ENCODE measurements around the gene DIS3L2.

DIS3L2 gene

GRCh38 chr2:231960810-231961348 is 634 bp upstream of the DIS3L2 start:
- DNase-seq, result no peak

DNA sequence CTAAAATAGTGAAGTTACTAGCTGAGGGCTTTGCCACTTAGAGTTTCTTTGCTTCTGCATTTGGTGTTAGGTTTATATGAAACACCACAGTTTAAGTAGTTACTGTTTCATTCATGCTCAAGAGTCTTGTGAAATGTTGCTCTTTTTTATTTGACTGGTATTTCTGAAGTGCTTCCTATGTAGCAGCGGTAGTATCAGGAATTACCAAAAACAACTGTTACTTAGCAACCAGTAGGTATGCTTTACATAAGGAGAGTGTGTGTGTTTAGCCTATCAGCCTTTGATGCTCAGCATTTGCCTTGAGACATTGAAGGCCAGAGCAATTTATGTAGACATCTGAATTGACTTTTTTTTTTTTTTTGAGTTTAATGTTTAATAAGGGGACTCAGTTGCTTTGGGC is 3.6 kb downstream of the DIS3L2 start:
- peak; percentile 10 to 30 for DNase-seq

DNA sequence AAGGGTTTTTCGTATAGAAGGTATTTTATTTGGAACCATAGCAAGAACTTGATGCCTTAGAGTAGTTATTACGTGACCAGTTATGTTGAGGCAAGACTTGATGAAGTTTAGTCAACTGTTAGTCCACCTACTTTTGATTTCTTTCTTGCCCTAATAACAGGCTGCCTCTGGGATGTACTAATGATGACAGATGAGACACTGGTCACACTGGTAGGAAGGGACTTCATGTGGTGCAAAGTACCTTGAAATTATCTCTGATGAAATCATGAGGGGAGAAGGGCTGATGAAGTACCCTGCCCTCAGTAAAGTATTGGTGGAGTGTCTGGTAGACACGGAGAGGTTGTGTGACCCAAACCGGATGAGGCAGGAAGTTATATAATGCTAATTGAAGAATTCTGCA is 5.4 kb downstream of the DIS3L2 start:
- peak; percentile 62 to 64 for DNase-seq

DNA sequence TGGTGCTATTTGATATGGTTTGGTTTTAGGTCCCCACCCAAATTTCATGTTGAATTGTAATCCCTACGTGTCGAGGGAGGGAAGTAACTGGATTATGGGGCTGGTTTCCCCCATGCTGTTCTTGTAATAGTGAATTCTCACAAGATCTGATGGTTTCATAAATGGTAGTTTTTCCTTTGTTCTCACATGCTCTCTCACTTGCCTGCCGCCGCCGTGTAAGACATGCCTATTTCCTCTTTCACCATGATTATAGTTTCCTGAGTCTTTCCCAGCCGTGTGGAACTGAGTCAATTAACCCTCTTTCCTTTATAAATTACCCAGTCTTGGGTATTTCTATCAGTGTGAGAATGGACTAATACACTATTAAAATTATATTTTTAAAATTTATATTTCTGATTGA is 7.3 kb downstream of the DIS3L2 start:
- no peak for DNase-seq

GRCh38 chr2:231970461-231970860 is 8.9 kb downstream of the DIS3L2 start:
- no peak for DNase-seq

GRCh38 chr2:231975001-231975400 is 13.5 kb downstream of the DIS3L2 start:
- DNase-seq, result no peak

DNA sequence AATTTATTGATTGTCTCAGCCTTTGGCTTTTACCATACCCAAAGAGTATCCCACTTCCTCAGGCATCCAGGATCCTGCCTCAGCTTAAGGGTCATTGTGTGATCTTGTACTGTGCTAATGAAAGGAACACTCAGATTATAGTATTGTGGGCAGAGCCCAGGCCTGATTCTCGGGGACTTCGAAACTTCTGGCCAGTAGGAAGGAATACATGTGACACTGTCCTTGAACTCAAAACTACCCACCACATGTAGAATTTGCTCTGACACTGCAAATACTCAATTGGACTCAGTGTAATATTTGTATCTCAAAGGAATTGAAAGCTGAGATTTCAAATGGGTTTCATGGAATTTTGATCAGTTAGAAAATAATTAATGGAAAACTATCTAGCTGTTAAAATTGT is 15.9 kb downstream of the DIS3L2 start:
- no peak for DNase-seq

DNA sequence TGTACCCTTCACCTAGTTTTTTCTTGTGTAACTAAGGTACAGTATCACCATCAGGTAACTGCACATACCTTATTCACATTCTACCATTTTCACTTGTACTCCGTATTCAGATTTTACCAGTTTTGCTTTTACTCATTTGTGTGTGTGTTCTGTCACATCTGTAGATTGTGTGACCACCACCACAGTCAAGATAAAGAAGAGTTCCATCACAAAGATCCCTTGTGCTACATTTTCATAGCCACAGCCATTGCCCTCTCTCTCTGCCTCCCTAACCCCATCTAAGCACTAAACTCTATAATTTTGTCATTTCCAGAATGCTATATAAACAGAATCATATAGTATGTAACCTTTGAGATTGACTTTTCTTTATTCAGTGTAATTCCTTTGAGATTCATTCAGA is 23.5 kb downstream of the DIS3L2 start:
- DNase-seq, result no peak

DNA sequence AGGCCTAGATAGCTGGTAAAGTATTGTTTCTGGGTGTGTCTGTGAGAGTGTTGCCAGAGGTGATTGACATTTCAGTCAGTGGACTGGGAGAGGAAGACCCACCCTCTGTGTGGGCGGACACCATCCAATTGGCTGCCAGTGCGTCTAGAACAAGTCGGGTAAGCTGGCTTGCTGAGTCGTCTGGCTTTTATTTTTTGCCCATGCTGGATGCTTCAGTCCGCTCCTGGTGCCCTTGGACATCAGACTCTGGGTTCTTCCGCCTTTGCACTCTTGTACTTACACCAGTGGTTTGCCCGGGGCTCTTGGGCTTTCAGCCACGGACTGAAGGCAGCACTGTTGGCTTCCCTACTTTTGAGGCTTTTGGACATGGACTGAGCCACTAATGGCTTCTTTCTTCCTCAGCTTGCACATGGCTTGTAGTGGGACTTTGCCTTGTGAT is 24.3 kb downstream of the DIS3L2 start:
- DNase-seq, result no peak

DNA sequence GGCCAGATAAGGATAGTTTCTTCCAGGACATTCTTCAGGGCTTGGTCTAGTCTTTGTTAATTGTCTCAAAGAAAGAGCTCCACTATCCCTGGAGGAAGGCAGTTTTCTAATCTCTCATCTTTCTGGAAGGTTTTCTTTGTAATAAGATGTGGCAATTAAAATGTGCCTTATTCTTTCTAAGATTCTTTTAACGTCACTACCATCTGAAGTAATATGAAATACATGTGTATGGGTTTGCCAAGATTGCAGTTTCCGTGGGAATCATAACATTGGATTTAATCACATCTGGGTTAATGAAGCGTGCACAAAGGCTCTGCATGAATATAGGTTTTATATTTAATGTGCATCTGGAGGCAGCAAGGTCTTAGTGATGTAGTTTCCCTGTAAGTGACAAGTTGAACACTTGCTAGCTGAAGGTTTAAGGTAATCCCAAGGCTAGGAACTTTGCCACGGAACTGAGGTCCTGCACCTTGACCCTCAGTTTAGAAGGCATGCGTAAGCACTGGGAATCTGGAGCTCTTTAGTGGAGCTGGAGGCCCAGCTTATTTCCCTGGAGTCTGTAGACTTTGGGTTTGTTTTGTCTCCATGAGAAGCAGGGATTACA is 25.7 kb downstream of the DIS3L2 start:
- DNase-seq, result no peak

DNA sequence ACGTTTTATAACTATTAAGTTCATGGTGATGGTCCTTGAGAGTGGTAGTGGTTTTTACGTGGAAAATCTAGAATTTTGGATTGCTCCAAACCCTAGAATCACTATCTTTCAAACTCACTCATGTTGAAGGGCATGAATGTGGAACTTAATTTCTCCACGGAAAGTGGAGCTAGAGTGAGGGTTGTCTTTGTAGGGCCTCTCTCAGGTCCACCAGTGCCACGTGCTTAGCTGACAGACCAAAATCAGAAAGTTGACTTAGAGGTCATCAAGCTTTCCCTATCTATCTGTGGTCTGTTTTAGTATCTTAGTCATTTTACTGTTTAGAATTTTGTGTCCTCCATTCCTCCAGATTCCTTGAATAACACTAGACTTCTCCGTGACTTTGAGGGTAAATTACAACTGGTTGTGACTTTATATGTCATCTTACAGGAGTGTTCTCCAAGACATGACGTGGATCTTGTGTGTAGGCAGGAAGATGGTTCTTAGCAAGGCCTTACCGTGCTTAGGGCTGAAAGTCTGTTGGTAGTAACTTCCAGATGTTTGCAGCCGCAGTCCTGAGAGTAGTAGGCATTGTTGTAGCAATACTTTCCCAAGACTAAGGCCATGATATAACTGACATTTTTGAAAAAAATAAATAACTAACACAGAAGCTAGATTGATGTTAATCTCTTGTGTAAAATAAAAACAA is 26.8 kb downstream of the DIS3L2 start:
- DNase-seq, result no peak

DNA sequence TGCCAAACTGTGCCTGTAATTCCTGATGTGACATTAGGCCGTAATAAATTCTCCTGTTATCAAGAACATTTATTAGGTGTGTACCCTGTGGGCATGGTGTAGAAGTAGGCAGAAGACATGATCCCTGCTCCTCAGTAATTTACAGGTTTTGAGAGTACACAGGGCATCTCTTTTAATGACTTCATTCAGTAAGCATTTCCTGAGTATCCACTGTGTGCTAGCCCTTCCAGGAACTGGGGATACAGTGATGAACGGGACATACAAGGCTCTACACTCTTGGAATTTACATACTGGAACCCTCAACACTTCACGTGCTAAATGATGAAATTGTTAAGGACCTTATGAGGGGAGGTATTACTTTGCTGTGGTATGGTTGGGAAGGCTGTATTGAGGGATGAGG is 30.2 kb downstream of the DIS3L2 start:
- DNase-seq, result no peak

DNA sequence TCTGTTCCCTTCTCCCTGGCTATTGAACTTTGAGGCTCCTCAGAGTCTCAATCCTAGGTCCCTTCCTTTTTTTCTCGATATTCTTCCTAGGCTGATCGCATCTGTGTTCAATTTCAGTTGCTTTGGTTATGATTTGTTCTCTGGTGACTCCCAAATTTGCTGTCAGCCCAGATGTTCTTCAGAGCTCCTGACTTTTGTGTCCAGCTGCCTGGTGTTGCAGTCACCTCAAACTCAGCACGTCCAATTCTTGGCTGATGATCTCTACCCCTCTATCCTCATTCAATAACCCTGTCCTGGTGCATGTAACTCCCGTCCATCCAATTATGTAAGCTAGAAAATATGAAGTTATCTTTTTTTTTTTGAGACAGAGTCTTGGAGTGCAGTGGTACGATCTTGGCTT is 31.4 kb downstream of the DIS3L2 start:
- no peak for DNase-seq

DNA sequence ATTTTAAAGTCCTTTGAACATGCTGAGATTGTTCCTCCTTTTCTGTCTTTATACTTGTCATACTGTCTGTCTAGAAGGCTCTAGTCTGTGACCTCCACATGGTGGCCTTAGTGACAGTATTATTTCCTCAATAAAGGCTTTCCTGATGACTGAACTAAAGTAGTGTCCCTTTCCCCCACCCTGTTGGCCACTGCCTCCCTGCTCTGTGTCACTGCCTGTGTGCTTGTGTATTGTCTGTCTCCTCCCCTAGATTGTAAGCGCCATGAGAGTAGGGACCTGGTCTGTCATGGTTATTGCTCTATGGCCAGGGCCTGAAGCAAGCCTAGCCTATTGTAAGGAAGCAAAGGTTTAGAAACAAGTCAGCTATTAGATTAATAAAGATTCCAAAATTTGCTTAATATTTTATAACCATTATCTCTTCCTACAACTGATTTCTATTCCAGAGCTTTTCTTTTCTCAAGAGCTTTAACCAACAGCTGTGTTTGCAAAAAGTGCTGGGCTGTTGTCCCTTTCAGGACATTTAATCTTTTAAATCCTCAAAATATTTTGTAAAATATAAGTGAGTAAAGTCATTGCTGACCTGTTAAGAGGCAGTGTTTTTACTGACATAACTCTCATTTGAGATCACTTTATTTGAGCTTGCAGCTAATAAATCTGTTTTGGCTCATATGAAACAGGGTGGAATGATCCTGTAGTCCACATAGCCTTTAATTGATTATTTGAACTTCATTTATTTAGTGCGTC is 35.5 kb downstream of the DIS3L2 start:
- DNase-seq, result no peak

DNA sequence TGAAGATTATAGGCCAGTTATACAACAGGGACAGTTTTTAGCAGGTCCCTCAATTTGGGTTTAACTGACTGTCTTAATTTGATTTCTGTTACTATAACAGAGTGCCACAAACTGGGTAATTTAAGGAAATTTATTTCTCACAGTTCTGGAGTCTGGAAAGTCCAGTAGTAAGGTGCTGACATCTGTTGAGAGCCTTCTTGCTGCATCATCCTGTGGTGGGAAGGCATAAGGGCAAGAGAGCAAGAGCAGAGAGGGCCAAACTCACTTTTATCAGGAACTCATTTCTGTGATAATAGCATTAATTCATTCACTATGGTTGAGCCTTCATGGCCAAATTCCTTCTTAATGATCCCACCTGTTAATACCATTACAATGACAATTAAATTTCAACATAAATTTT is 36.5 kb downstream of the DIS3L2 start:
- DNase-seq, result no peak

GRCh38 chr2:232000439-232000838 is 38.9 kb downstream of the DIS3L2 start:
- DNase-seq, result no peak

DNA sequence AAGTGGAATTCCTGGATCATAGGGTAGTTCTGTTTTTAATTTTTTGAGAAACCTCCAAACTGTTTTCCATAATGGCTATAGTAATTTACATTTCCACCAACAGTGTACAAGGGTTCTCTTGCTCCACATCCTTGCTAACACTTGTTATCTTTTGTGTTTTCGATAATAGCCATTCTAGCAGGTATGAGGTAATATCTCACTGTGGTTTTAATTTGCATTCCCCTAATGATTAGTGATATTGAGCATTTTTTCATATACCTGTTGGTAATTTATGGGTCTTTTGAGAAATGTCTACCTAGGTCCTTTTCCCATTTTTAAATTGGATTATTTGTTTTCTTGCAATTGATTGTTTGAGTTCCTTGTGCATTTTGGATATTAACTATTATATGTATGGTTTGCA is 39.6 kb downstream of the DIS3L2 start:
- DNase-seq, result no peak

DNA sequence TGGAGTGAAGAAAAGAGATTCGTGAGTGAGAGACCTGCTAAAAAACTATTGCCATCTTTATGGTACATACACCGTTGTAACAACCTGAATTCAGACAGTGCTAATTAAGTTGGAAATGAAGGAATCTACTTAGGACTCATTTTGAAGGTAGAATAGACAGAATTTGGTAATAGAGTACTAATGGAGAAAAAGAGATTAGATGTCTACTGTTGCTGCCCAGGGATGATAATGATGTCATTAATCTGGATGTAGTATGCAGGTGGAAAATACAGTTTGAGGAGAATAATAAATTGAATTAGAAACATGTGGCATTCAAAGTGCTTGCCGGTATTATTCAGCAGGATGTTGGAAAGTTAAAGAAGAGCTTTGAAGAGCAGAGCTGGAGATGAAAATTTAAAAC is 44.7 kb downstream of the DIS3L2 start:
- DNase-seq, result no peak

GRCh38 chr2:232008907-232009638 is 47.6 kb downstream of the DIS3L2 start:
- DNase-seq, result no peak

DNA sequence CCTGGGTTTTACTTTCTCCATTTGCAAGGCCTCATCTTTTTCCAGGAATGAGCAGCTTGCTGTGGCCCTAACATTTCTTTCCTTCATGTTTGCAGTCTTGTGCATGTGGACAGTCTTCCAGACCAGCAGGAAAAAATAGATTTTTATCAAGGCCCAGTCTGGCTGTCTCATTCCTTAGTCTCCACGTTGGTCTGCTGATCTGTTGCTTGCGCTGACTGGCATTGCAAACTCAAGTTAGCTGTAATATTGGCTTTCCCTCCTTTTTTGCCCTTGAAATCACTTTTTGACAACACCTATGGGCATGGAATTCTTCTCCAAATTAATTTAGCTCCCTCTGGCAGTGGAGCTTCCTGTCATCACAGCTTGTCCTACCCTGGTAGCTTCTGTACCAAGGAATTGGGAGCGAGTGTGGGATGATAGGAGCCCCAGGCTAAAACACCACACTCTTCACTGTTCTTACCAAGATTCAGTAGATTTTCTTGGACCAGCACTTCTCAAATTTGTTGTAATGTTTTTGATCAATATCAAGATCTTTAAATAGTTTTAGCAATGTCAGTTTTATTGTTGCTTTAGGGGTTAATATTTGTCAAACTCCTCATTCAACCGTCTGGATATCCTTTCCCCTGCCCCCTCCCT is 48.2 kb downstream of the DIS3L2 start:
- DNase-seq, result no peak

DNA sequence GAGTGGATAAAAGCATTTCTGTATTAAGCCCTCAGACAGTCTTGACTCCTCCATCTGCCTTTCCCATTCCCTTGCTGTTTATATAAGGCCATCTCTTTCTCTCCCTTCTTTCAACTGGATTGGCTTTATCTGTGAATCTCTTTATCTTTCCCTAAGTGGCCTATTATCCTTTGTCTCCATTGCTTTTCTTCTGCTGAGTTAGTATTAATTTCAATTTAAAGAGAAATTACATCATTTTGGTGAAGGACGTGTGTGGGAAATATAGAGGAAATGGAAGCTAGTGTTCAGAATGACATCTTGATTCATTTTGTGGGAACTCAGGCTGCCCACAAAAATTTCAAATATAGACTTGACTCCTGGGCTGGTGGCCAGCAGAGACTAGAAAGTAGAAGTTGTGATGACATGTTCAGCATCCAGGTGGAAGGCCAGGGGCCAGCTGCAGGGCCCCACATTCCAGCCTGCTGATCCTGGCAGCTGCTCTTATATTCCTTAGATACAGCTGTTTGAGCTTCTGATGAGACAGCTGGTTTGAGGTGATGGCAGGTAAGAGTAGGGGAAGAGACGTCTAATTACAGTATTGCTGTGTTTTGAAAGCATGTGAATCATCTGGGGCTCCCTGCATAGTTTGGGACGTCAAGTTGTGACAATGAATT is 52.3 kb downstream of the DIS3L2 start:
- DNase-seq, result peak; percentile 40 to 42

DNA sequence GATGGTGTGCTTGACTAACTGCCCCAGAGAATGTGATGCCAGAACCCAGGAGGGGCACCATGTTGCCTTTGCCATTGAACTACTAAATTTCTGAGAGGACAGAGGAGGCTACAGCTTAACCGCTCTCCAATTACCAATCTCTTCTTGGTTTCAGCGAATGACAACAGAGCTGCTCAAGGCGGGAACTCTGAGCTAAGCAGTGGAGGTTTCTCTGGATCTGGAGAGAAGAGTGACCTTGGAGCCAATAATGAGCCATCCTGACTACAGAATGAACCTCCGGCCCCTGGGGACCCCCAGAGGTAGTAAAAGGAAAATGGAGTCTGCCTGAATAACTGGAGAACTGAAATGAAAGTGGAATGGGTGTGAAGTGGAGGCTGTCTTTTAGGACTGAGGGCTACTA is 53.2 kb downstream of the DIS3L2 start:
- DNase-seq, result no peak

Measured in AML-193 (cell line).